NCI-H460 (cell line): ENCODE results near the gene ZBTB24. TPM values are rescaled to one million over a fixed set of nuclear protein-coding genes. Genes with fewer than 3 reads are reported as not detected.
A peak's percentile ranks its signal among the peaks of the same experiment; 100 is the strongest.
"Not testable (repeated sequence)": the region's sequence is repeated elsewhere in the genome, so short reads cannot be mapped to it uniquely, and the experiment has no call there.

Source experiments
- DNase-seq: peaks from one replicate; pipeline ENCODE4 v3.0.0-alpha.2; 2016; ENCODE audit warnings: low read depth; ENCODE audit errors: extremely low read depth
- total RNA-seq: library from RNA; depleted of rRNA; stranded (reverse); fragments of >200 nt; shearing (Covaris generic); gene quantifications from 2 replicates; pipeline ENCODE4 v1.2.3, GENCODE V29; 2014

Gene ZBTB24
- total RNA-seq, 1 experiment from 2014 or later: 9.6 TPM

DNA sequence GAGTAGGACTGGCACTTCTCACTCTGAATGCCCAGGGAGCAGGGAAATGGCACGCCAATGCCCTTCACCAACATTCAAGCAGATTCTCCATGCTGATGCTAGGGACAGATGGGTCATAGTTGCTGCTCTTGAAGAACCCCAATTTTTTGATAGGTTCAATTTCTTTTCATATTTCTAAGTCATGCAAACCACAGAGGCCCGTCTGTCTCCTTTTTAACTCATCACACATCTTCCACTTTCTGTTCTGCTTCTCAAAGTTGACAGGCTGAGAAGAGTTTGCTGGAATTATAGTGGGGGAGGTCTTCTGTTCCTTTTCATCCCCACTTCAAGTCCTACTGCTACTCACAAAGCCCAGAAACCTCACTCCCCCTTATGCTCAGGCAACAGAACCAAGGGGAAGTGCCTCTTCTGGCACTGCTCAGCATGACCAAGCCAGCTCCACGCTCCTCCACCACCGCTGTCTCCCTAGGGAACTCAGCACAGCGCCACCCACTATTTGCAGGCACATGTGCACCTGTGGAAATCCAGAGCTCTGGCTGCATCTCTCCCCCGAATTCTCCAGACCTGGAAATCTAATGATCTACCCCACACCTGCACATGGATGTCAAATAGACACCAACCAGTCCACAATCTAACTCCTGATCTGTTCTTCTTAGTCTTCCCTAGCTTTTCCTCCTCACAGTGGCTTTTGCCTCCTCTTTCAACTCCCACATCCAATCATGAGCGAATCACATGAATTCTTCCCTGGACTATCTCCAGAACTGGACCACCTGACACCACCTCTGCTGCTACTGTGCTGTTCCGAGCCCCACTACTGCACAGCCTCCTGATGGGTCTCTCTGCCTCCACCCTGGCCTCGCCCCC lies 10.7 kb downstream of the ZBTB24 start:
- DNase-seq: no peak

DNA sequence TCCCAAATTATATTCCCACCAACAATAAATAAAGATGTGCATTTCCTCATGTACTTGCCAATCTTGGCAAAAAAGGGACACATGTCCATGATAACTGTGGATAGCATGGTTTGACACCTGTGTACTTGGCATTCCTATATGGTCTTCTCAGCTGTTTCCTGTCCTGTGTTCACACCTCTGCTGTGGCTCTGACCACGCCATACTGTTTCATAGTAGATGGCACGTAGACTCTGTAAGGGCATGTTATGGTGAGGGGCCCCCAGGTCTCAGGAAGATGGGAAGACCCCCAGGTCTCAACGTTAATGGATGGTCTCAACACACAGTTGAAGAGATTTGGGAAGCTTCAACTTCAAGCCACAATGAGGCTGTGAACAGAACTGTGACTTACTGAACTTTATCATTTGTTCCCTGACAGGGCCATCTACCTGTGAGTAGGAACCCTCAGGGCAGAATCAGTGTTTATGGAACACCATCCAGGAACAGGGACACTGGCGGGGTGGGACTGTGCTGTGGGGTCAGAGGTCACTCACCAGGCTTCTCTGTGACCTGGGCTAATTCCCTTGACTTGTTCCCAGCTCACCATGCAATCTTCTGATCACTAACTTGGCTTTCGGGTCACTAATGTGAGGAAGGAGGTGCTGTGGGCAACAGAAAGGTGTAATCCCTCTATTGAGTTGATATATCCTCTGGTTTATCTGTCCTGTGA lies 11.8 kb downstream of the ZBTB24 start:
- DNase-seq: no peak

DNA sequence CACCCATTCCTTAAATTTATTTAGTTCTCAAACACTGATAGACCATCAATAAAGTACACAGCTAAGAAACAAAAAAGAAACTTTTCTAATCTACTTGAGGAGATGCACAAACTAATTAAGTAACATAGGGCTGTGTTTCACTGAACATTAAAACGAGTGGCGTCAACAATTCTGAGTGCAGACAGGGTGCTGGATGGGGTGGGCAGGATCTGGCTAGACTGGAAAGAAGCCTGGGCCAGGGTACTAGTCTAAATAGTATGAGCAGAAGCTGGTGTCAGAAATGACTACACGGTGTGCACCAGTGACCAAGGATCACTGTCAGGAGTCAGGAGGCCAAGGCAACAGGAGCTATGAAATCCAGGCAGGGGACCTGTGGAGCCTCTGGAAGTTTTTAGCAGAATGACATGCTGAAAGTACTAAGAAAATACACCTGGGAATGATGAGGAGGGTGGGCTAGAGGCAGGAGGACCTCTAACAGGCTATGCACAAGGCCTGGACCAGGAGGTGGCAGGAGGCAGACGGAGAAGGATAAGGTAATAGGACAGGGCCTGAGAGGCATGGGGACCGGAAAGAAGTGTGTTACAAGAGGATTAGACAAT lies 13.3 kb downstream of the ZBTB24 start:
- DNase-seq: no peak

DNA sequence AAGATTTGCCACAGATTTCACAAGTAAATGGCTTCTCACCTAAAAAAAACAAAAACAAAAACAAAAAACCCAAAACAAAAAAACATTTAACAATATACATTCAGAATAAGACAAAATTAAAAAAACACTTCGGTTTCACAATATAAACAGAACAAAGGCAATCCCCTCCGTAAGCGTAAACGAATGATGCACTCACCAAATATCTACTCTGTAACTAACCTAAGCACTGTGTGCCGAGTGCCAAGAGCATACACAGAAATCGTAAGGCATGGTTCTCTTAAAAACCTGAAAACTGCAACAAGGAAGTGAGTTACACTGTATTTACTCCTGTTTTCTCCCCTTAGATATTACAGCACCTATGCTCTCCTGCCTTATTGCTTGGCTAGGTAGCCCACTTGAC lies 15.3 kb downstream of the ZBTB24 start:
- DNase-seq: no peak

DNA sequence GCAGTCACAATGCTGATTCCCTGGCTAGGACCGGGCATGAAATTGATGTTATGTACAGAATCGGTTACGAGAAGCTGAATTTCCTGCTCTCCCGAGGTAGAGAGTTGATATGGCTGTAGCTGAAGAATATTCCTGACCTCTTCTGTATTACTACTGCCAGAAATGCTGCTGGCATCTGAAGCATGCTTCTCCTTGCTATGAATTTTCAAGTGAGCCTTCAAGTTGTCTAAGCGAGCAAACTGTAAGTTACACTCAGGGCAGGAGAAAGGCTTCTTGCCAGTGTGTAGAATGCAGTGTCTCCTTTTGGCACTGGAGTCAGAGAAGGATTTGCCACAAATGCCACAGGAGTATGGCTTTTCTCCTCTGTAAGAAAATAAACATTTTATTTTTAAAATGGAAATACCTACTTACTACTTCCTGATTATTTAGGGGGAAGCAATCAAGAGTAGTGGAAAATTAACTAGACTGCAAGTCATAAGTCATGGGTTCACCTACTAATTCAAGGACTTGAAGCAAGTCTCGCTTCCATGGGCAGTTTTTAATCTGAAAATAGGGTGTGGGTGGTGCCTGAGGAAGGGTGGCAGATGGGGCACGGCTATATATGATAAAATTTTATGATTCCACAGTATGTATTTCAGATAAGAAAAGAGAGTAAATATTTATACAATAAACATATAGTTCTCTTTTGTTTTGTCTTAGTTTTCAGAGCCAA lies 16.7 kb downstream of the ZBTB24 start:
- no peak for DNase-seq

DNA sequence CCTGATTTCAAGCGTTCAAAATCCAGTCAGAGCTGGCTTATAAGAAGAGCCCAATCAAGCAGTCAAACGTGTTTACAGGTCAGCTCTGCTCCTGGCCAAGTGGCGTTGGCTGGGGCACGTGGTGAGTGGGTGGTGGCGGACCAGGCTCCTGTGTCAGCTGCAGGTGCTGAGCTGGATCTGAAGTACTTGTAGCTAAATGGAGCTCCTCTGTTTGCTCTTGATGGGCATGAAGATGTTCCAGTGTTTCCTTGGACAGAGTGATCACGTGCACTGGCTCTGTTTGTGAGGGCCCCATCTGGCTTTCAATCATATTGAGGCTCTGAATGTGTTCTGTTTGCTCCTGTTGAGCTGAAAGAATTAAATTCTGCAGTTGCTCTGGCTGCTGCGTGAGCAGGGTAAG lies 17.2 kb downstream of the ZBTB24 start:
- no peak for DNase-seq

DNA sequence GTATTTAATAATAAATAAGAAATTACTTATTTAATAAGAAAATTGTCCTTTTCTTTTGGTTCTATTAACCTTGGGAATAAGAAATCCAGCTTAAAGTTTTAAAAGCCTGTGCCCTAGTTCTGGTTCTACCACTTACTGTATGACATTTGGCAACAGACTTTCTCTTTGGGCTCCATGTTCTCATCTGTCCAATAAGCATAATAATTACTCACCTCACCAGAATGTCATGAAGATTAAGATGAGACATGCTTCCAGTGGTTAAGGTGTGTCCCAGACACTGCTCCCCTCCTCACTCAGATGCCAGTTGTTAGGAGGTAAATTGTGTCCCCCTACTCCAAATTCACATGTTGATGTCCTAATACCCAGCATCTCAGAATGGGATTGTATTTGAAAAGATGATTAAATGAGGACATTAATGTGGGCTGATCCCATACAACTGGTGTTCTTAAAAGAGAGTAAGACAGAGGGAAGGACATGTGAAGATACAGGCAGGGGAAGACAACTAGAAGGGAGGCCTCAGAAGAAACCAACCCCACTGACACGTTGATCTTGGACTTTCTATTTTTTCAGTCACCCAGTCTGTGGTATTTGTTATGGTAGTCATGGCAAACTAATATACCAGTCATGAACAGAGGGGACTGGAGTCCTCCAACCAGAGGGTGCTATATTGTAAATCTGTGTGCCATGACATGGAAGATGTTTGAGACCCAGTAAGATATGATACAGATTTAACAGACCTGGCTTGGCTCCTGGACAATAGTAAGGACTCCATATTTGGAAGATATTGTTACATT lies 21.1 kb downstream of the ZBTB24 start:
- DNase-seq: no peak

DNA sequence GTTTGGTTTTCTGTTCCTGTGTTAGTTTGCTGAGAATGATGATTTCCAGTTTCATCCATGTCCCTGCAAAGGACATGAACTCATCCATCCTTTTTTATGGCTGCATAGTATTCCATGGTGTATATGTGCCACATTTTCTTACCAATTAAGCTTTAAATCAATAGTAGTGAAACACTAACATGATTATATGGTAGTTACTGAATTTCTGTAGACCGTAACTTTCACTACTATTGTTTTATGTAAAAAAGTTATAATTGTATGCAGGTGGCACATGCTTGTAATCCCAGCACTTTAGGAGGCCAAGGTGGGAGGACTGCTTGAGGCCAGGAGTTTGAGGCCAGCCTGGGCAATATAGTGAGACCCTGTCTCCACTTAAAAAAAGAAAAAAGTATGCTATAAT lies 21.8 kb downstream of the ZBTB24 start:
- not testable (repeated sequence) for DNase-seq

DNA sequence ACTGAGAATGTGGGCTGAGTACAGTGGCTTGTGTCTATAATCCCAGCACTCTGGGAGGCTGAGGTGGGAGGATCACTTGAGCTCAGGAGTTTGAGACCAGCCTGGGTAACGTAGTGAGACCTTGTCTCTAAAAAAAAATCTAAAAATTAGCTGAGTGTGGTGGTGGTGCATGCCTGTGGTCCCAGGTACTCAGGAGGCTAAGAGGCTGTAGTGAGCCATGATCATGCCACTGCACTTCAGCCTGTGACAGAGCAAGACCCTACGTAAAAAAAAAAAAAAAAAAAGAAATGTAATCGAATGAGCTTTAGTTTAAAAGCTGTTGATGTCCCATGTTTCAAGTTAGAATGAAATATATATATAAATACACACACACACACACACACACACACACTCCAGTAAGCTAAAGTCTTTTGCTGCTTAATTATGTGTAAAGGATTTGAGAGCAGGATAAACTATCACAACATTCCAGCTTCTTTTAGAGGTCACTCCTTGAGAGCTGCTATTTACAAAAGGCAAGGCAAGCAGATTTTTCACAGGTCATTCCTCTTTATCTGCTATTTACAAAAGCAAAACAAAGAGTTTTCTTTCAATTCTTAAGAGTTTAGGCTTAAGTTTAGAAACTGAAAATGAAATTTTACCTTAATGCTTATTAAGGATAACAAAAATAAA lies 22.7 kb downstream of the ZBTB24 start:
- no peak for DNase-seq

DNA sequence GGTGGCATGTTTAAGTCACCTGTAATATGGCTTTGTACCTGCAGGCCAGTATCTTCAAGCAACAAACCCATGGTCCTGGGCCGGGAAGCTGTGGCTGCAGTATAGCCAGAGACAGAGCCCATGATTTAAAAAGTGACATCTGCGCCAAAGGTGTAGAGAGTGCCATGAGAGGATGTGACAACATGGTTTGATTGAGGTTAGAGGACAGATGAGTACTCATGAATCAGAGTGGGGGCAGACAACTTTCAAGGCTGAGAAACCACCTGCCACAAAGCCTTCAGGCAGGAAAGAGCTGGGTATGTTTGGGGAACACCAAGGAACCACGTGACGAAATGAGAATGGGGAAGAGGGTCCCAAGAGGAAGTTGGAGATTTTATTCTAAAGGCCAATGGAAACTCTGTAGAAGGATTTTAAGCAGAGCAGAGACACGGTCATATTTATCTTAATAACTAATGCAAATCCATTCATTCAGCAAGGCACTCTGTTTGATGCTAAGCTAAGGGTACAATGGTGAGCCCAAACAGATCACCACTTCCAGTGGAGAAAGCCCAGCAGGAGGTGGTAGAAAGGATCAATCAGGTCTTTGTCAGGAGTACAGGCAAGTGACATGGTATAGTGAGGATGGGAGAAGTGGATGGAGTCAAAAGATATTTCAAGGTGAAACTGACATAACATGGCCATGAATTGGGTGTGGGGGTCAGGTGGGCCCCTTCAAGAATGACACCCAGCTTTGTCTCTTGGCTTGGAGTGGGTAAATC lies 24.1 kb downstream of the ZBTB24 start:
- DNase-seq: no peak

DNA sequence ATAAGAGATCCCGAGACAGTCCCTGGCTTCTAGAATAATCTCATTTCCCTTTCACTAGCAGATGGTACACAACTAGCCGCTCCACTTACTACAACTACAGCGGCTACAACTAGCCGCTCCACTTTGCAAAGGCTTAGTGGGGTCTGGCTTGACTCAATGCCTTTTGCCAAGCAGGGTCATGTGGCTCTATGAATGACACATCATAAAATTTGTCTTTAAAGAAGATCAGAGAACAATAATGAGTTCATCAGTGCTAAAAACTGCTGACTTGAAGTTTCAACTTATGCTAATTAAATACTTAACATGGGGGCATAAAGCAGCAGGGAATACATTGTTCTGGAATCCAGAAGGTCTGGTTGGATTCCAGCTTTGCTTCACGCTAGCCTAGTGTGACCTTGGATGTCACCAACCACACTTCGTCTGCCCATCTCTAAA lies 25.4 kb downstream of the ZBTB24 start:
- no peak for DNase-seq

DNA sequence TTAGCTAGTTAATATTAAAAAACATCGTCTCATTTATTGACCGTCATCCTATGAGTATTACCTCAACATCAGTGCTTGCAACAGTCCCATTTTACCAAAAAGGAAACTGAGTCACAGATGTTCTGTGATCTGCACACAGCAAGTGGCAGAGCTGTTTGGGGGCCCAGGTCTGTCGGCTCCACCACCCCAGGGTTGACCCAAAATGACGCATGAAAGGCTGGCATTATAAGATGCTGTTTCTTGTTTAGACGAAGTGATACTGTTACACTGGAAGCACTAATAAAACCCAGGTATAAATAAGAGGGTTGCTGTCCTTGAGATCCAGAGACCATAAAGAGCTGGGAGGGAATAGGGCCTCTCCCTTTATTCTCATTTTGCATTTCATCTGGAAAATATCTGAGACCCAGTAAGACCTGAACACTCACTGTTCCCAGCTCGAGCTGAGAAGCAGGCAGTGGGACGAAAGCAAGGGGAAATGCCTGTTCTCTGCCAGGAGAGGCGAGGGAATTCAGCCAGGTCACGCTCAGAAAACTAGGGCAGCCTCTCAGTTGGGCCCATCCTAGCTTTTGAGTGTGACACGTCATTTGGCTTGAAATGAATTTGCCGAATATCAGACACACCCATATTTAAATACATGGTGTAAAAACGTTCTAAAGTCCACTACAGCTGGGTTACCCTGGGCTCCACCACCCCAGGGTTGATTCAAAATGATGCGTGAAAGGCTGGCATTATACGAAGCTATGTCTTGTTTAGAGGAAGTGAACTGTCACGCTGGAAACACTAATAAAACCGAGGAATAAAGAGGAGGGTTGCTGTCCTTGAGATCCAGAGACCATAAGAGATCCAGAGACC lies 26.1 kb downstream of the ZBTB24 start:
- no peak for DNase-seq

DNA sequence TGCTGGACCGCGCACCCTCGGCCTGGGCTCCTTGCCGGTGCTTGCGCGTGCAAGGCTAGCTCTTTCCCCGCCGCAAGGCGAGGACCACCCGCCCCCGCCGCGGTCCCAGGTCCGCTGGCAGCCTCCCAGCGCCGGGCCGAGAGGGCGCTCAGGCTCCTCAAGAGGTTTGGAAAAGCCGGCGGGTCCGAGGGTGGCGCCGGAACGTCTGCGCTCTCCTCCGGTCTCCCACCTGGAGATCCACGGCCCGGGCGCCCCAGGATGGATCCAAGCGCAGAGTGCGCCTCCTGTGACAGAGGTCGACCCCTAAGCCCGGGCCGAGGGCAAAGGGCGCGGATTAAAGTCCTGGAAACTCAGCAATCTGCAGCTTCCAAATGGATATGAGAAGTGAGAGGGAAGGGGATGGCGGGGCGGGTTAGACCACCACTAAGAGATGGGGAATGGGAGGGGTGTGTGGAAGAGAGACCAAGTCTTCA lies 26.9 kb downstream of the ZBTB24 start:
- DNase-seq: no peak

DNA sequence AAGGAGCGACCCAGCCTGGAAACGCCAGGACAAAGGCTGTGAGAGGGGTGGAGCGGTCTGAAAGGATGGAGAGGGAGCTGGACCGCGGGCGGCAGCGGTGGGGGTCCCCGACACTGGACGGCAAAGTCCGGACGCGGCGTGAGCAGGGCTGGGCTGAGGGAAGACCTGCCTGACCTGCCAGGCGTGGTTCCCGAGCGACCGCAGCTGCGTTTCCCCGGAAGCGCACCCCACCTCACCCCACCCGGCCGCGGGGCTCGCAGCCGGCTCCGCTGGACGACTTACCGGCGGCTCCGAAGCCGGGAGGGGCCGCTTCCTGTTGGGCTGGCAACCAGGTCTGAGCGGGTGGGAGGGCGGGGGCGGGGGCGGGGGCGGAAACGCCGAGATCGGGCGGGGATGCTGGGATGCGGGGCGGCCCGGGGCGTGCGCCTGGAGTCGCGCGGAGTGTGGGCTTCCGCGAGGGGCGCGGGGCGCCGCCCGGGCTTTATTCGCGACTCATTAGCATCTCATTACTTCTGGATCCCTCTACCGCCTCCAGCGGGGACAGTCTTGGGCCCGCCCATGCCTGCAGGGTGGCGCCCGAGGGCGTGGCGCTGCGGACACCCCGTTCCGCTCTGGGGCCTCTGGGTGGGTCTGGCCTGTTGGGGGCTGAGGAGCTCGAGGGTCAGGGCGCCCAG lies 27.4 kb downstream of the ZBTB24 start, which contains the start of gene MICAL1:
Gene MICAL1, minus strand, starts transcription at position 336 of the 674 bp plus-strand sequence. CDS start 1,576 bp downstream, outside the sequence.
- DNase-seq: peak; percentile 33

DNA sequence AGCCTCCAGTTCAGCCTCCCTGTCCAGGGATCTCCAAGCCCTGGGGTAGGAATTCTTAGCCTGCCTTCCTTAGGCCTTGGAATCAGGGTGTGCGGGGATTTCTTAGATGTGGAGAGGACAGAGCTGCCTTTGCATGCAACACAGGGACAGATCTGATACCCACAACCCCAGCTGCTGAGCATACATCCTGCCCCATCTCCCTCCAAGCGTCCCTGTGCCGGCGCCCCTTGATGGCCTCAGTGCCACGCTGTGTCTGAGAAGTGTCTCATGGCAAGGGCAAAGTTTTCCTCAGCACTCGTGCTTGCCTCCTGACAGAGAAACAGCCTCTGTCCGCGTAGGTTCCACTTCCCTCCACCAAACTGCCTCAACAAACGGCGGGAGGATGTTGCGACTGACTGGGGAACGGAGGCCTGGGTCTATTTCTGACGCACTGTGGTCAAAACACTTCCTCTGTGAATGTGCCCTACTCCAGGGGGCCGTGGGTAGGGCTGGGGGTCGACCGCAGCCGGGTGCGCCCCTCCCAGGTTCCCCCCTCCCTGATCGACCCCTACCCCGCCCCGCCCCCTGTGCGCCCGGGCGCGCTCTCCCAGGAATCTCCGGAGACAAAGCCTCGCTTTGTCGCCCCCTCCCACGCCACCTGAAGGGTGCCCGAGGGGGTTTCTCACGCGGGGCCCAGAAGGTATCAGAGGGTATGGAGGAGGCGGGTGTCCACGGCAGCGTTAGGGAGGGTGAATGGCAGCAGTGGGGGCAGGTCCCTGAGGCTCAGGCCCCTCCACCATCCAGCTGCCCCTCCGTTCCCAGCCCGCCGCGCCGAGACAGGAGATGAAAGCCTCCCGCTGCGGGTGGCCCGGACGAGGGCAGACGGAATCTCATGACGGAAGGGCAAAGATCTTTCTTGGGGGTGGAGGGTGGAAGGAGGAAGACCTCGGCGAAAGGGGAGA lies 28.3 kb downstream of the ZBTB24 start:
- no peak for DNase-seq
